Frontal cortex (tissue), 4 donors: ENCODE results near the gene DROSHA. TPM values are rescaled to one million over a fixed set of nuclear protein-coding genes. Genes with fewer than 3 reads are reported as not detected.

Experiments
- DNase-seq, 2 donors: peaks; one replicate each; pipeline ENCODE4 v3.0.0; 2012; ENCODE audit warnings: low spot score in 2 of 2
- FAIRE-seq: peaks from 2 replicates; lab custom pipeline; 2012; peaks lifted over from hg19 to GRCh38; lab: Jason Lieb, UNC
- total RNA-seq: library from RNA; depleted of rRNA; stranded (reverse); fragments of >200 nt; gene quantifications from one replicate; pipeline ENCODE4 v1.2.3, GENCODE V29; 2014
- donor health status: control.
- donor health status: control.
- donor health status: control.

The DROSHA gene
- total RNA-seq, 1 donor from 2014 or later = 59.5 TPM

DNA sequence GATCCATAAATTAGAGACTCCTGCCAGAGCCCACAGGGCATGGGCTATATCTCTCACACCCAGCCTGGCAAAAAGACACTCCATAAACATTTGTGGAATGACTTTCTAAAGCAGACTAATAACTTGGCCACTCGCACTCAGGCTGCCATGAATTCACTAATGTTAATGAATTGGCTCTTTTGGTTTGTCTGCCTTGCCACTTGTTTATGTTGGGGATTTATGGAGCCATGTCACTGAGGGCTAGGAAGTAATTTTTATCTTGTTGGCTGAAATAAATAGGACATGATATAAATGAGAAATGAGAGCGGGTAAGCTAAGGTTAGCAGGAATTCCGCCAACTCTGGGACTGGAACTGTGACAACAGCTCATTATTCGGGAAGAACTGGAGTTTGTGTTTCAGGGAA is 55.2 kb downstream of the DROSHA start:
- DNase-seq (no peak), FAIRE-seq (no peak)

DNA sequence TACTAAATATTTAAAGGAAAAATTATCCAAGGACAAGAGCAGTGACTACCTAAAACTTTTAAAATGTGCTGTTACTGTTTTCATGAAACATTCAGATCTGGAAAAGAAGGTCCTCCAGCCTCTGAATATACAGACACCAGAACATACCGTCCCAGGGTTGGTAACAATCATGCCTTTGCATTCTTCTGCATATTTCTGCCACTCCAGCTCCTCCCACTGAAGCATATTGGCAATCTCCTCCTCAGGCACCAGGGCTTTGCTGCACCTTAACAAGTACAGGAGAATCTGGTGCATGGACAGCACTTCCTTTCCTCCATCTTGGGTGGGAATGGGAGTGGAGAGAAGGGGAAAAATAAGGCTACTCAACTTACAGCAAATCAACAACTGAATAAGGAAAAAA is 60.0 kb downstream of the DROSHA start:
- DNase-seq (no peak), FAIRE-seq (no peak)

DNA sequence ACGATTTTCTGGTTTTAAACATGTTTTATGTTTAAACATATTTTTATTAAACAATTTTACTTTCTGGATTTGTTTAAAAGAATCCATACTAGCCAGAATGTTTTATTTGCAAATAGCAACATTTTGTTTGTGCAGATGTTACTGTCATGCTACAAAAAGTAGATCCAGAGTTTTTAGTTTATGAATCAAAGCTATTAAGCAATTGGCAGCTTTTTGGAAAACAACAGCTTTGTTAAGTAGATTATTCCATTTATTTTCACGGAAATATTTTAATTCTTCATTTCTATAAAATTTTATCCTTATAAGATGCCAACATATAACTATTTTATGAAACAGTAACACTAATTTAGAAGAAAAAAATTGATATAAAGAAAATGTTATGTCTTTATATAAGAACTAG is 60.9 kb downstream of the DROSHA start:
- no peak for DNase-seq
- FAIRE-seq = peak; percentile 15

DNA sequence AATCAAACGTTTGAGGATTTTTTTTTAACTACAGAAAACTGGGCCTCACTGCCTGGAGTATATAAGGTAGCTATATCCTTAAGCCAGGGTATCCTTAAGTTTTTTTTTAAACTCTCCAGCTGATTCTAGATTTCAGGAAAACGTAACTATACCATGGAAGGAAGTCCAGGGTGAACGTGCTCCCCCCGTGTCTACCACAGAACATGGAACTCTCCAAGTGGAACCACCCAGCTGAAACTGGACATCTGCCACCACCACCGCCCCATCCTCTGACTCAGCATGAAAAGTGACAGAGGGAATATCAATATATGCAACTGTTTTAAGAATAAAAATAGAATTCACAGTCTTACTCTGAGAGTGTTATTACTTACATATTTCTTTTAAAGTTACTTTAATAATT is 61.3 kb downstream of the DROSHA start:
- DNase-seq = no peak
- FAIRE-seq = no peak

DNA sequence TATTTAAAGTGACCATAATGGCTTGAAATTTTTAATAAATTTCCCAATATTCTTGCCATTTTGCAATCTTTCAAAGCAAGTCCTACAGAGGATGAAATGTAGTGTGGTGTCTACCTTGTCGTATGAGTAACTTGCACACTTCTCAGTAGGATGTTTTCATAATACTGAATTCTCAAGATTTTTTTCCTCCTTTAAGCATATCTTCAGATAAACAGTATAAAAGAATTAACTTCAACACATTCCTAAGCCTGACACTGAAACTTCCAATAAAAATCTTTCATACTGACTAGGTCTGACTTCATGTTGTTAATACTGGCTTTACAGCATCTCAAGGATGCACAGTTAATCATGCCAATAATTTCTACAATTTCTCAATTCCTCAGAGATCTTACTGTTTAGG is 62.0 kb downstream of the DROSHA start:
- DNase-seq (no peak), FAIRE-seq (no peak)

DNA sequence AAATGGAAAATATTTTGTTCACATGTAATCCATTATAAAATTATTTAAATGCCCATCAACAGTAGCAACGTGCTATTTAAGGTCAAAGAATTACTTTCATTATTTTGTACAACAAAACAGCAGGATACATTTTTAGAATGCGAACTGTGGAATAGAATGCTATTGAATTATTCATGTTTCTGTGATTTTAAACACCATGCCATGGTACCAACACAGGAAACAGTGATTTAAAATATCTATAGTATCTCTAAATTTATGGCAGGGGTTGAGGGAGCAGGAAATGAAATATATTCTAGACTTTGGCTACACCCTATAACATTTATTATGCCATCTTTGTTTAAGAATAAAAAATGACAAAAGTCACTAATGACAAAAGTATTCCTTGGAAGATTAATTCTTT is 62.4 kb downstream of the DROSHA start:
- FAIRE-seq = no peak
- no peak for DNase-seq

DNA sequence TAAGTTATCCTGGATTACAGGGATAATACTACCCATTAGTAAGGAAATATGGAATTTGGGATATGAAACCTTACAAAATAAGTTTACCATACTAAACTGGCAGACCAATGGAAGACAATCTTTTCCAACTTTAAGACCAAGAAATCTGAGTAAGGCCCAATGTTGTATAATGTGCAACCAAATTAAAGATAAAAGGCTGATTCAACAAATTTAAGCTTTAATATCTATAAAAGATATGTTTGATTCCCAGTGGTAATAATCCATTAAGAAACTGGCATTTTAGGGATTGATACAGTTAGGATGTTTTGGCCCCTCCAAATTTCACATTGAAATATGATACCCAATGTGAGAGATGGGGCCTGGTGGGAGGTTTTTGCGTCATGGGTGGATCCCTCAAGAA is 66.6 kb downstream of the DROSHA start:
- FAIRE-seq (no peak), DNase-seq (no peak)

DNA sequence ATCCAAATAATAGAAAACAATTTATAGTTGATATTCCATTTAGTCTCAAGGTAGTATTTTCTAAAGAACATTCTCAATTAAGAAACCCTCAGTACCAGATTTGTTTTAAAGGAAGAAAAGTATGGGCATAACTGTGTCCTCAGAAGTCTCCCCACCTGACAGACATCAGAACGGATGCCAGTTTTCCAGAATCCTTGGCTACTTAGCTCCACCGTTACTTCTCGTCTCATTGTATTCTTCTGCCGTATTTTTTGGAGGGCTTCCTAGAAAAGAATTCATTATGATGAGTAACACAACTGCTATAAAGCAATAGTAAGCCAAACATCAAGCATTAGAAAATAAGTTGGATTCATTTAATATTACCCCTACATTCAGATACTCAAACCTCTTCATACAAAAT is 67.8 kb downstream of the DROSHA start:
- FAIRE-seq (no peak), DNase-seq (no peak)

DNA sequence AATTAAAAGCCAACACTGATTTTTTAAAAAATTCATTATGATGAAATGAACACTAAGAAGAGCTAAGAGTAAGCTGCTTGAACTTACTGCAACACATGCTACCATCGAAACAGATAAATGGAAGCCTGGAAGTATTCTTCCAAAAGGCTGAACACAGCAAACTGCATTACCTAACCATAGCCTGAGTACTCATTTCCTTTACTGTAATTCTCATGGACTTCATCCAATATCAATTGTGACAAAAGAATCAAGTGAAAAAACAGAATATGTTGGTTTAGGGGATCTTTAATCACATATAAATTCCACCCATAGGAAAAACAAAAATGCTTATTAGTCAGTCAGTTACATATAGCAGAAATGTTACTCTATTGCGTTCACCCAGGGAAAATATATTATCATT is 68.5 kb downstream of the DROSHA start:
- no peak for DNase-seq
- FAIRE-seq = no peak

DNA sequence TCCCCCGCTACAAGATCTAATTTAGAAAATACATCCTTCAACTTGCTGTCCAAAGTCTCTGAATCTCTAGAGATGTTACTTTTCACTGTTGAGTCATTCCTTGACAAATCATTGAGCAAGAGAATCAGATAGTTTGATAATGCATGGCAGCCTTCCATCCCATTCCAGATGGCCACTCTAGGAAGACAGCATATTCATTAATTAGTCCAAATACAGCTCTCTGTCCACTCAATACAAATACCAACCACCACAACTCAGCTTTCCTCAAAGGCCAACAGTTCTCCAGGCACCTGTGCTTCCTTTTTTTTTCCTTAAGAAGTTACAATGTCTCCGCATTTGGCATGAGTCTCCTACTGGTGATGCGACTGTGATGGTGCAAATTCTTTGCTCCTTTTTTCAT is 72.3 kb downstream of the DROSHA start:
- DNase-seq (no peak), FAIRE-seq (no peak)

DNA sequence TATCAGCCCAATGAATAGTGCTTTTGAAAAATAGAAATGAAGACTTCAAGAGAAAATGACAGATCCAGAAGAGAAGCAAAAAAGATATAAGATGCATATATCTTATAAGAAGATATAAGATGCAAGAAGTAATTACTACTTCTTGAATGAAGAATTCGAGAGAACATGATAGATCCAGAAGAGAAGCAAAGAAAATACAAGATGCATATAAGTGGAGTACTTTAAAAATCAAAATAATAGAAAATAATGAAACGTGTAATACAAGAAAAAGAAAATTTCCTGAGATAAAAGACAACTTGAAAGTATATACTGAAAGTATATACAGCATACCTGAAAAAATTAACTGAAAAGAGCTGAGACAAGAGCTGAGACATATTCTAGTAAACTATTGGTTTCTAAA is 76.7 kb downstream of the DROSHA start:
- FAIRE-seq (peak; percentile 15), DNase-seq (no peak)

DNA sequence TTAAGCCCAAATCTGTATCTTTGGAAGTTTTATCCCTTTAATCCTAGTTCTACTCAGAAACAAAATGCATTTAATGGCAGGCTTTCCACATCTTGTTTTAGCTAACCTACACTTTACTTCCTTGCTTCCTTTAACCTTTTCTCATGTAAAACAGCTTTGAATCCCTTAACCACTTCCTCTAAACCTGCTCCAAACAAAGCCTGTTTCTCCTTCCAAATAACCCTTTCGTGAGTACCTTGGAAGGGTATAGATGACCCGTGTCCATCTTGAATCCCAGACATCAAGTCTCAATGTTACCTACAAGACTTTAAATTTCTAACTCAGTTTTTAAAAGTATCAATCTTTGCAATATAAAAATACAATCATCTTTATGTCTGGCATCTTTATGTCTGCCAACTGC is 78.4 kb downstream of the DROSHA start:
- no peak for FAIRE-seq
- no peak for DNase-seq

DNA sequence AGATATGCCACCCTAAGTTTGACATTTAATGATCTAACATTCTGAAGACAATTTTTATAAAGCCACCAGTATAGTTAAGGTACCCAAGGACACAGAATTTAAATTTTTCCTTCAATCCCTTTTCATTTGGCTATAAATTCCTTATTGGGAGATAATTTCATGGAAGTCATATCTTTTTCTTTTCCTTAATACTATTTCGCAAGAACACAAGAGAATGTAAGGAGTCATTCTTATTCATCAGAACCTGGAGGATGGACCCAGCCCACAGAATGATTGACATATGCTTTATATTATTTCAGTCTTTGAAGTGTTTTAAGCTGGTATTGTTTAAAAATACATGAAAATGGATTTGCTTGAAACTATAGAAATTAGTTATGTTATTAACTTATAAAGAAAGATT is 79.6 kb downstream of the DROSHA start:
- DNase-seq (no peak), FAIRE-seq (no peak)

DNA sequence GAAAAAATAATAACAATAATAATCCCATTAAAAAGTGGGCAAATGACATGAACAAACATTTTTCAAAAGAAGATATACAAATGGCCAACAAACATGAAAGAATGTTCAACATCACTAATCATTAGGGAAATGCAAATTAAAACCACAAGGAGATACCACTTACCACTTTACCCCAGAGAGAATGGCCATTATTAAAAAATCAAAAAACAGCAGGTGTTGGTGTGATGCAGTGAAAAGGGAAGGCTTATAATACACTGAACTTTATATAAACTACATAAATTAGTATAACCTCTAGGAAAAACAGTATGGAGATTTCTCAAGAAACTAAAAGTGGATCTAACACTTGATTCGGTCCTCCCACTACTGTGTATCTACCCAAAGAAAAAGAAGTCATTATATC is 81.9 kb downstream of the DROSHA start:
- no peak for DNase-seq
- FAIRE-seq = peak; percentile 3

DNA sequence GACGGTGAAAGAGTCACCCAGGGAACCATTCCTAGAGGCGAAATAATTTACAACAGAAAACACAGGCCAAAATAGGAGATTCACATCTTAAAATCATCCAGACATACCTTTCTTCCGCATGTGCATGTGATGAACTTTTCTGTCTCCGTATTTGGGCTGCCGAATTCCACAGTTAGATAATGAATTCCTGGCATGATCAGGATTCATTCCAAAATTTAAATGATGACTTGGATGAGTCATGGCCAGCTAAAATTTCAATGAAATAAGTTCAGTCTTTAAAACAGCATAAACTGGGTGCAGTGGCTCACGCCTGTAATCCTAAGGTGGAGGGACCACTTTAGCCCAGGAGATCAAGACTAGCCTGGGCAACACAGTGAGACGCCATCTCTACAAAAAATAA is 82.7 kb downstream of the DROSHA start:
- FAIRE-seq = no peak
- peak in 1 of 2 donors; percentile 8 for DNase-seq

DNA sequence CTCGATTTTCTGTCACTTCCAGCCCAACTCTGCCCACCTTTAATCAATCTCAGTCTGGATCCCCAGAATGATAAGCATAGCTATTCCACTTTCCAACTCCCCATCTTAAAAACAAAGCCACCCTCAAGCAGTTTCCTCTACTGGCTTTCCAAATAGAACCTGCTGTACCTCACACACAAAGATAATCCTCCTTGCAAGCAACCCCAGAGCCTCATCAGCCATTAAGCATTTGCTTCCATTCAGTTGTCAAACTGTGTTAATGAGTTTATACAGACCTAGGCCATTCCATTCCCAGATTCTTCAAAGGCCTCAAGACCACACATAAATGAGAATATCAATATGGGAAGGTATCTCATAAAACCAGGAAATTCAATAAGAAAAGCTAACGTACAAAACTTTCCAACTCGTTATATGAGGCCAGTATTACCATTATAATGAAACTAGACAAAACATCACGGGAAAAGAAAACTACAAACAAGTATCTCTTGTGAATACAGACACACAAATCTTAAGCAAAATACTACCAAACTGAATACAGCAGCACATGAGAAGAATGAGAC is 86.8 kb downstream of the DROSHA start:
- DNase-seq (no peak), FAIRE-seq (no peak)

DNA sequence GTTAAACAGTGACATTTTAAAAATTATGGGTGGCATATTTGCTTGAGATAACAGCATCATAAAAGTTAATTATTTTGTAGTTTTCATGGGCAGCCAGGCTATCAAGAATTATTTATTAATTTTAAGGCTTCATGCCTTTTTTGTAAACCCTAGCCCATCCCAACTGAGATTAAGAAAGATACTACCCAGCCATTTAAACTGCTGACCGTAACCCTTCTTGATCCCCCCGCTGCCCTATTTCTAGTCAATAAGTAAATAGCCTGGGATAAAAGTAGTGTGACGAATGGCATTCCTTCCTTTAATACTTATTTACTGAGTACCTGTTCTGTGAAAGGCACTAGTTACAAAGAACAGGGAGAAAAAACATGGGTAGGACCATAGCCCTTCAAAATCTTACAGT is 88.3 kb downstream of the DROSHA start:
- no peak for FAIRE-seq
- no peak for DNase-seq

DNA sequence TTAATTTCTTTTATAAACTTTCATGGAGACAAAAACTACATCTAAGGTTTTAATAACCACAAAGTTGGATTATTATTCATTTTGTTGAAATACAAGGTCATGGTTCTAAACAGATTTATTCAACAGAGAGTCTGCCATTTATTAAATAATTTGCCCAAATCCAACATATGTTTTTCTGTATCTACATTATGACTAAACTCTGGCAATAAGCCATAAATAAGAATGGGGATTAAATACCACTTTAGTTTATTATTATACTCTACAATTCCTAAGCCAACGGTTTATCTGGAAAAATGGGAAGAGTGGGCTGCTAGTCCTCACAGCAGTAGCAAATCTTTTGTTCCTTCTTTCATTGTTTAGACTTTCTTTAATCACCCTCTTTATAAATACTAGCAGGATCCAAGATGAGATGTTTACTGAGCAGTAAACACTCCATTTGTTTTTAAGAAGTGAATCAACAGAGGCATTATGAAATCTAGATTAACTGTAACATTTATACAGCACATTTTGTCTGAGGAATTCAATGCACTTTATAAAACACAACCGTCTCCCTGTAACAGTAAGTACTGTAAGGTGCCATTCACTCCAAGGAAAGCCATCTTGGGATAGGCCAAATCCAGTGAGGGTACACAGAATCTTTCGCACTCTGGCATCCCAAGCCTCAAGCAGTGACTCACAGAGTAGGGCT is 89.7 kb downstream of the DROSHA start:
- DNase-seq = no peak
- FAIRE-seq = no peak

DNA sequence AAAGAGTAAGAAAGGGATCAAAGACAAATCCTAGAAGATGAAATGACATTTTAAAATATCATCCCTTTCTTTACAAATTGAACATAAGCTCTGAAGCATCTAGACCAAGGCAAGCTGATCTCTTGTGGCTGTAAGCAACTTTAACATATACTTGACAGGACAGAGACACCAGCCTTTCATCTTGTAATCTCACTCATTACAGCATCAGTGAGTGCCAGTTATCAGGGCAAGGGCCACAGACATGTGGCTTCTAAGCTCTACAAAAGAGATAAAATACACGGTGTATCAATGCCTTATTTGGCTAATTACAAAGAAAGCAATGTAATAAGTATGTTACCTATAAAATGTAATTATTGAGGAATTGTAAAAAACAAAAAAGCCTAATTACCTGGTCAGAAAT is 95.0 kb downstream of the DROSHA start:
- FAIRE-seq = no peak

DNA sequence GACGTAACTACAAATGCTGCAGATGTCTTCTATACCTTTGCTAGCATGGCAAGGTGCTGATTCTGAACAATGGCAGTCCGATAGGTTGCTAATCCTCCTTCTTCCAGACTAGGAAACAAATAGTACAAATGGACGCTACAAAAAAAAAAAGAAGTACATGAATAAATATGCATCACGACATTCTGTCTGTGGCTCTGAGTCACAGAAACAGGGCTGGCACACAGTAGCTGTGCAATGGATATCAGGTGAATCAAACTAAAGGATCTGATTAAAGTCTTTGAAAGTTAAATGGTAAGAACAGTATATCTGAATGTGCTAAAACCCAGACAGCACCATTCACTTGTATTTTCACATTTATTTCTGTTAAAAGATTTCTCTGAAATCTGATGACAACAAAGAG is 96.2 kb downstream of the DROSHA start:
- no peak for DNase-seq
- FAIRE-seq = no peak

More for the DNA sequence above, 95.0 kb downstream of the DROSHA start:
- DNase-seq = no peak

DNA sequence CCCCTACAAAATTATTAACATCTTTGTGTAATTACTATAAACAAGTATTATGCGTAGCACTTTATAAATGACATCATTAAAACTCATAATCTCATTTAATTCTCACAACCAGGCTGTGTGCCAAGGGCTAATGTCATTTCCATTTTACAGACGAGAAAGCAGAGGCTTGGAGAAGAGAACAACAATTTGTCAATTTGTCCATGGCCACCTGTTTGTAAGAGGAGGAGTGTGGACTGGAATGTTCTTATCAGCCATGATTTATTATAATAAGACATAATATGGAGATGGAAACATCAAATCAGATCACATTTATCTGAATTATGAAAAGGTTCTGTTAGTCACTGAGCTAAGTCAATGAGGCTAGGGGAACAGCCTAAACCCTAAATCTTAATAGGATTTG is 97.0 kb downstream of the DROSHA start:
- FAIRE-seq (no peak), DNase-seq (no peak)

DNA sequence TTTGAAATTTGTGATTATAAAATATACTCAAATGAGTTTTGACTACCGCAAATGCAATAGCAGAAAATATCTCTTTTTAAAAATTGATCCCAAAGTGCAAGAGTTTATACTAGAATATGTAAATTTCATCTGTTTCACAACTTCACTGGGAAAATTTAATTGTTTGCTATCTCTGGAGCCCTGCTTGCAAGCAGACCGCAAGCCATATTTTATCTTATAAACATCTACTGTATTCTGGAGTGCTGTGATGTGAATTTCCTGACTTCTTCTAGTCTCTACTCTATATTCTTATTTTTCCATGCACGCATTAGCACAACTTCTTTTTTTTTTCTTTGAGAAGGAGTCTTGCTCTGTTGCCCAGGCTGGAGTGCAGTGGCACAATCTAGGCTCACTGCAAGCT is 98.7 kb downstream of the DROSHA start:
- DNase-seq = no peak
- FAIRE-seq = no peak
